ENCODE results near the gene COL6A2. TPM values are rescaled to one million over a fixed set of nuclear protein-coding genes. Genes with fewer than 3 reads are reported as not detected.

COL6A2 gene
- total RNA-seq, 1 donor from 2014 or later, result 227 TPM

- intact Hi-C loops (cut with DNase I), result no loop called here
- H3K9me3 ChIP-seq, result no peaks in the 10 kb centered on the region
- ATAC-seq, result no peak
- H3K27me3 ChIP-seq (ENCODE audit: low read depth), result no peaks in the 10 kb centered on the region
- DNase-seq, result peak; percentile 40
- no peaks in the 10 kb centered on the region for H3K4me1 ChIP-seq
- TF ChIP-seq CTCF (IDR thresholded peaks at IDR 0.05), result no peak
- H3K27ac ChIP-seq, result no peak overlapping the region
- H3K36me3 ChIP-seq, result peaks cover 4% of the 10 kb centered on the region
- no peak overlapping the region for H3K4me3 ChIP-seq
Observed at GRCh38 chr21:46127239-46128105, 29.6 kb downstream of the COL6A2 start.

GRCh38 chr21:46128106-46128932, 30.4 kb downstream of the COL6A2 start:
- Histone ChIP-seq H3K36me3 (no peaks in the 10 kb centered on the region), H3K27ac (no peak overlapping the region), H3K9me3 (no peaks in the 10 kb centered on the region), H3K27me3 (ENCODE audit: low read depth) (no peaks in the 10 kb centered on the region), H3K4me3 (no peak overlapping the region), H3K4me1 (no peaks in the 10 kb centered on the region)
- intact Hi-C loops (cut with DNase I), result no loop called here
- ATAC-seq, result no peak
- no peak for TF ChIP-seq CTCF (IDR thresholded peaks at IDR 0.05)
- peak; percentile 28 for DNase-seq

GRCh38 chr21:46128933-46129571, 31.1 kb downstream of the COL6A2 start:
- intact Hi-C loops (cut with DNase I), result no loop called here
- no peaks in the 10 kb centered on the region for H3K9me3 ChIP-seq
- ATAC-seq (no peak), DNase-seq (peak; percentile 47)
- H3K27me3 ChIP-seq (ENCODE audit: low read depth), result no peaks in the 10 kb centered on the region
- no peak for TF ChIP-seq CTCF (IDR thresholded peaks at IDR 0.05)
- H3K4me3 ChIP-seq, result no peak overlapping the region
- H3K4me1 ChIP-seq, result no peaks in the 10 kb centered on the region
- H3K27ac ChIP-seq, result no peak overlapping the region
- no peaks in the 10 kb centered on the region for H3K36me3 ChIP-seq

GRCh38 chr21:46129846-46130651, 32.1 kb downstream of the COL6A2 start:
- H3K36me3 ChIP-seq, result no peaks in the 10 kb centered on the region
- no peaks in the 10 kb centered on the region for H3K27me3 ChIP-seq (ENCODE audit: low read depth)
- no peak overlapping the region for H3K27ac ChIP-seq
- no peak overlapping the region for H3K4me3 ChIP-seq
- intact Hi-C loops (cut with DNase I), result no loop called here
- ATAC-seq (no peak), DNase-seq (peak; percentile 30)
- TF ChIP-seq CTCF (IDR thresholded peaks at IDR 0.05), result no peak
- H3K4me1 ChIP-seq, result no peaks in the 10 kb centered on the region
- no peaks in the 10 kb centered on the region for H3K9me3 ChIP-seq
